ENCODE data around the gene RPAP2. TPM values are rescaled to one million over a fixed set of nuclear protein-coding genes. Genes with fewer than 3 reads are reported as not detected.

RPAP2 gene
- total RNA-seq = 3.5 and 4.9 TPM in 2 replicates

DNA sequence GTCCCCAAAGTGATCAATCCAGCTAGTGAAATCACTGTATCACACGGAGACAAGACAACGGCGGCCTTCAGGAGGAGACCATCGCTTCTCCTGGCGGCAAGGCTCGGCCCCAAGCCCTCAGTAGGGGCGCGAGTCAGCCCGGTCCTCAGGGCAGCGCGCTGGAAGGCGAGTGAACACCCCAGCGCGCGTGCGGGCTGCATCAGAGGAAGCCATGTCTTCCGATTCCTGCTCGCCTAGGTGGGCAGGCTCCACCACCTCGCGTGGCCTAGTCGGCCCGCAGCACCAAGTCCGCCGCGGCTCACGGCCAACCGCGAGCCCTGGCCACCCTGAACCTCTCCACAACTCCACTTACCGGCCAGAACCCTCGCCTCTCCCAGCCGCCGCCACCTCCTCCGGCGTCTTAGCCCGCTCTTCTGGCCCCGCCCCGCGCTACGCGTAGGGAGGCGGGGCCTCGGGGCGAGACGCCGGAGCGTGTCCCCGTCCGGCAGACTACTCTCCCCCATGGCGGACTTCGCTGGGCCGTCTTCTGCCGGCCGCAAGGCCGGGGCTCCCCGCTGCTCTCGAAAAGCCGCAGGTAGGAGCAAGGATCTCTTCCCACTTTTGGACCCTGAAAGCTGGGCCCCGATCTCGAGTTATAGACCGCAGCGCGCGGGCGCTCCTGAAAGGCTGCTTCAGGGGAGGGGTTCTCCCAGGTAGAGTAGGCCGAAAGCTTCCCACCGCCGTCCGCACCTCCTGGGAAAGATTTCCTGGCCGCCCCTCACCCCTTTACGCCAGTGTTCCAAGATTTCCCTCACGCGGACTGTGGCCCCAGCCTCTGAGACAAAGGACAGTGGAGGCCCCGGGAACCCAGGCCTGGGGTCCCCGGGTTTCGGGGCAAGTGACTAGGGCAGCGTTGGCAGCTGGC lies at the start of gene RPAP2, which contains the start of gene GLMN:
TSS of gene RPAP2 (plus strand) at position 487 of the 904 bp plus-strand sequence. CDS start at position 502, 15 bp downstream.
TSS of gene GLMN (minus strand) at position 415 of the 904 bp plus-strand sequence. CDS start 988 bp downstream, outside the sequence.

Other genes with a start within 250 kb of the RPAP2 start
- gene SETSIP, start 223.6 kb upstream of the RPAP2 start, total RNA-seq = not detected in 2 replicates
- 0.65 and 3.0 TPM in 2 replicates for gene BTBD8, start 218.7 kb upstream of the RPAP2 start, total RNA-seq
- not detected in 2 replicates for gene C1orf146, start 81.1 kb upstream of the RPAP2 start, total RNA-seq
- gene GLMN, start 72 bp upstream of the RPAP2 start, total RNA-seq = 2.8 and 5.4 TPM in 2 replicates
- not detected in 2 replicates for gene GFI1, start 187.9 kb downstream of the RPAP2 start, total RNA-seq